ENCODE data around the gene TIMP4. TPM values are rescaled to one million over a fixed set of nuclear protein-coding genes. Genes with fewer than 3 reads are reported as not detected.

The TIMP4 gene
- 10 to 100 TPM; 29.1 to 31.1 TPM for total RNA-seq

DNA sequence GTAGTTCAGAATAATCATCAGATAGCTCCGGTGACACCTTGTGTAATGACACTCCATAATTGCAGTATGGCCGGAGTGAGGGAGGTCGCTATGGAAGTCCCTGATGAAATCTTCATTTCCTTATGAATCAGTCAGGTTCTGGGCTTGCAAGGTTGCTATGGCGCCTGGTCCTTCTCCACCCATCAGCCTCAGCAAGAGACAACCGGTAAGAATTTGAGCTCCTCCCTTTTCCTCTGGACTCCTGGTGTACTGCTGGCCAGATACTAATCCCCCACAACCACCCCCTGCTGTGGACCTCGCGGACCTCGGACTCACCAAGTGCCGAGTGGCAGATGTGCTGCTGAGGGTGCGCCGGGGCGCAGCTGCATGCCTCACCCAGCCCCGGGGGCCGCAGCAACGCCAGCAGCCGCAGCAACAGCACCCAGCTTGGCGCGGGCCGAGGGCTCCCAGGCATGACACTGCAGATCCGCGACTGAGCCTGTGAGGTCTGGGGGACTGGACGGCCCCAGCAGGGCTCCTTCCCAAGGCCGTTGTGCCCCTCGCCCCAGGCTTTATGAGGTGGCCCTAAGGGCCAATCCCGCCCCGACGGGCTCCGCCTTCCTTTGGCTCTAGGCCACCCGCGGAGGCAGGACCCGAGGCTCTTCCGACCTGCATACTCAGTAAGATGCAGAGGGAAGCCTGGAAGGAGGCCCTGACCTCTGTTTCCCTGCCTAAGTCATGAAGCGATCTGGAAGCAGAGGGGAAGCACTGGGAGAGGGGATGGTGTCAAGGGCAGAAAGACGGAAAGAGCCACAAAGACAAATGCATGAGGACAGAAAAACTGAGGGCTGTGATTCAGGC lies at the start of gene TIMP4:
TIMP4 (minus strand) TSS at position 526 of the 840 bp plus-strand sequence; CDS start at position 454, 72 bp downstream.
- DNase-seq (ENCODE audit: low spot score) = peak; percentile 66
- Histone ChIP-seq H3K4me3 (peak within 1 kb of the TSS; percentile 45 to 60), H3K27me3 (no peaks in the 10 kb centered on the region), H3K27ac (peak within 1 kb of the TSS; percentile 77 to 83), H3K4me1 (peaks cover 0 to 49% of the 10 kb centered on the region in 2 donors), H3K9me3 (no peaks in the 10 kb centered on the region), H3K36me3 (peaks cover 8% of the 10 kb centered on the region)
- TF ChIP-seq, protein P1, sequence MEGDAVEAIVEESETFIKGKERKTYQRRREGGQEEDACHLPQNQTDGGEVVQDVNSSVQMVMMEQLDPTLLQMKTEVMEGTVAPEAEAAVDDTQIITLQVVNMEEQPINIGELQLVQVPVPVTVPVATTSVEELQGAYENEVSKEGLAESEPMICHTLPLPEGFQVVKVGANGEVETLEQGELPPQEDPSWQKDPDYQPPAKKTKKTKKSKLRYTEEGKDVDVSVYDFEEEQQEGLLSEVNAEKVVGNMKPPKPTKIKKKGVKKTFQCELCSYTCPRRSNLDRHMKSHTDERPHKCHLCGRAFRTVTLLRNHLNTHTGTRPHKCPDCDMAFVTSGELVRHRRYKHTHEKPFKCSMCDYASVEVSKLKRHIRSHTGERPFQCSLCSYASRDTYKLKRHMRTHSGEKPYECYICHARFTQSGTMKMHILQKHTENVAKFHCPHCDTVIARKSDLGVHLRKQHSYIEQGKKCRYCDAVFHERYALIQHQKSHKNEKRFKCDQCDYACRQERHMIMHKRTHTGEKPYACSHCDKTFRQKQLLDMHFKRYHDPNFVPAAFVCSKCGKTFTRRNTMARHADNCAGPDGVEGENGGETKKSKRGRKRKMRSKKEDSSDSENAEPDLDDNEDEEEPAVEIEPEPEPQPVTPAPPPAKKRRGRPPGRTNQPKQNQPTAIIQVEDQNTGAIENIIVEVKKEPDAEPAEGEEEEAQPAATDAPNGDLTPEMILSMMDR (IDR thresholded peaks at IDR 0.05) = no peak

DNA sequence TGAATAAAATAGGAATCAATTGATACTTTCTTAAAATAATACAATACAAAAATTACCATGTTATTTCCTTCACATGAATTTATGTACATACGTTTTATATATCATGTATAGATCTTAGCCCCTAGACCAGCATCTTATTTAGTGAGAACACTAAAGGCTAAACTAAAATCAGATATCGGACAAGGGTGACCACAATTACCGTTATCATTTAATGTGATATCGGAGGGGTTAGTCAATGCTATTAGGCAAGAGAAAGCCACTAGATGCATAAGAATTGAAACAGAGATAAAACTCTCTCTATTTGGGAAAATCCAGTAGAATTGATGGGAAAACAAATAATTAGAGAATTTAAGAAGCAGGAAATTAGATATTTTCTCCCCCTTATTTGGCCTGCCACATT lies 46.5 kb upstream of the TIMP4 start:
- TF ChIP-seq, protein P1 (IDR thresholded peaks at IDR 0.05) = no peak
- no peaks in the 10 kb centered on the region for H3K36me3 ChIP-seq
- H3K27ac ChIP-seq = no peak overlapping the region
- H3K9me3 ChIP-seq = peaks cover 0 to 8% of the 10 kb centered on the region in 2 donors
- no peak overlapping the region for H3K4me3 ChIP-seq
- H3K4me1 ChIP-seq = no peaks in the 10 kb centered on the region
- H3K27me3 ChIP-seq = no peaks in the 10 kb centered on the region
- DNase-seq (ENCODE audit: low spot score) = no peak

DNA sequence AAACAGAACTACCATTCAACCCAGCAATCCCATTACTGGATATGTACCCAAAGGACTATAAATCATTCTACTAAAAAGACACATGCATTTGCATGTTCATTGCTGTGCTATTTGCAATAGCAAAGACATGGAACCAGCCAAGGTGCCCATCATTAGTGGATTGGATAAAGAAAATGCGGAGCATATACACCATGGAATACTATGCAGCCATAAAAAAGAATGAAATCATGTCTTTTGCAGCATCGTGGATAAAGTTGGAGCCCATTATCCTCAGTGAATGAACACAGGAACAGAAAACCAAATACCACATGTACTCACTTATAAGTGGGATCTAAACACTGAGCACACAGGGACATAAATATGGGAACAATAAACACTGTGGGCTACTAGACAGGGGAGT lies 43.1 kb upstream of the TIMP4 start:
- no peaks in the 10 kb centered on the region for H3K9me3 ChIP-seq
- H3K27me3 ChIP-seq = no peaks in the 10 kb centered on the region
- TF ChIP-seq, protein P1 (IDR thresholded peaks at IDR 0.05) = no peak
- H3K4me3 ChIP-seq = no peak overlapping the region
- no peak overlapping the region for H3K27ac ChIP-seq
- no peaks in the 10 kb centered on the region for H3K36me3 ChIP-seq
- DNase-seq (ENCODE audit: low spot score) = no peak
- no peaks in the 10 kb centered on the region for H3K4me1 ChIP-seq

DNA sequence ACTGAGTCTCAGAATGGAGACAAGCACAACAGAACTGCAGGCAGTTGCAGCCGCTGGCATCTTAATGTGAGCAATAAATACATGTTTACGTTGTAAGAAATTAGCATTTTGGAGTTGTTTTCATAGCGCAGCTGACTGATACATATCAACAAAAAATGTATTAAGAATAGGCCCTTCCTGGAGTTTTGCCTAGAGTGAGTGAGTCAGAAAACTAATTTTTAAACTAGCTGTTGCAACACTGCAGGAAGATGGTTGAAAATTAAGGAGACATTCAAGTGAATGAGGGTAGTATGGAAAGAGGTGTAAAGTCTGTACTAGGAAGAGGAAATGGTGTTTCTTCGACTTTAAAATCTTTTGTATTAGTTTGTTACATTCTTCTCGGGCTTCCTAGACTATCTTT lies 39.6 kb upstream of the TIMP4 start:
- H3K27ac ChIP-seq = no peak overlapping the region
- TF ChIP-seq, protein P1 (IDR thresholded peaks at IDR 0.05) = no peak
- DNase-seq (ENCODE audit: low spot score) = no peak
- H3K36me3 ChIP-seq = no peaks in the 10 kb centered on the region
- no peaks in the 10 kb centered on the region for H3K9me3 ChIP-seq
- H3K27me3 ChIP-seq = no peaks in the 10 kb centered on the region
- H3K4me3 ChIP-seq = no peak overlapping the region
- H3K4me1 ChIP-seq = peaks cover 0 to 12% of the 10 kb centered on the region in 2 donors

DNA sequence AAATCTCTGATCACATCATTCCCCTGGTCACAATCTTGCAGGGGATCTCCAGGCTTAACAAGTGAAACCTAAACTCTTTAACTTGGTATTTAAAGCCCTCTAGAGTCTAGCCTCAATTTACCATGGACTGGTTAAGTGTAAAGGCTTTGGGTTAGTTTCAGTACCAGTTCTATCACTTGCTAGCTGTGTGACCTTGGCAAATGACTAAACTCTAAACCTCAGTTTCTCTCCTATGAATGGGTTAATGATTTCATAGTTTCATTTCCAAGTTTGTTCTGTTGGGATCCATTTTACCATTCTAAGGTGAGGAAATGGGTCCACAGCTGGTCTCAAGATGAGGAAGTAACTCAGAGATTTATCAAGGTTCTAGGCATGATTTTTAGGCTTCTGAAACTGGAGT lies 38.8 kb upstream of the TIMP4 start:
- TF ChIP-seq, protein P1 (IDR thresholded peaks at IDR 0.05) = no peak
- Histone ChIP-seq H3K4me1 (peaks cover 0 to 12% of the 10 kb centered on the region in 2 donors), H3K27me3 (no peaks in the 10 kb centered on the region), H3K36me3 (no peaks in the 10 kb centered on the region), H3K27ac (no peak overlapping the region), H3K9me3 (no peaks in the 10 kb centered on the region), H3K4me3 (no peak overlapping the region)
- no peak for DNase-seq (ENCODE audit: low spot score)
